OCI-LY7 (cell line): ENCODE results near the gene DNAH8. TPM values are rescaled to one million over a fixed set of nuclear protein-coding genes. Genes with fewer than 3 reads are reported as not detected.

Experiments used
- BruUV-seq: library from RNA; stranded (reverse); fragments of 400-500 nt; replicated peaks from 2 replicates; lab custom pipeline; 2021; lab: Mats Ljungman, UMichigan
- CTCF ChIA-PET: fragments of 300-600 bp; sonication (Branson Sonifier 250); formaldehyde crosslinking; loops from one replicate; lab custom pipeline; 2022; ENCODE audit warnings: antibody characterized with exemption; ENCODE audit not compliant: unreplicated experiment; lab: Charles Lee
- POLR2A ChIA-PET: fragments of 300-600 bp; sonication (Branson Sonifier 250); formaldehyde crosslinking; loops from one replicate; lab custom pipeline; 2022; ENCODE audit warnings: antibody characterized with exemption; lab: Charles Lee
- DNase-seq: peaks from one replicate; pipeline ENCODE4 v3.0.0-alpha.2; 2015; ENCODE audit warnings: low spot score
- H2AFZ ChIP-seq: fragments of 200-600 bp; sonication (generic), shearing (Covaris generic); 2 replicates; pipeline ENCODE4 v1.6.1; 2014; ENCODE audit warnings: mild to moderate bottlenecking, antibody characterized with exemption, low read length, moderate library complexity
- H3K27ac ChIP-seq: fragments of 200-600 bp; sonication (generic); 2 replicates; pipeline ENCODE4 v1.5.1; 2014; ENCODE audit warnings: mixed run types, low read depth, mild to moderate bottlenecking, moderate library complexity, low read length, inconsistent platforms; ENCODE audit not compliant: poor library complexity, severe bottlenecking
- H3K36me3 ChIP-seq: fragments of 200-600 bp; sonication (generic); 2 replicates; pipeline ENCODE4 v1.6.1; 2014; ENCODE audit warnings: mild to moderate bottlenecking, antibody characterized with exemption, low read length, moderate library complexity, mixed read lengths; ENCODE audit not compliant: insufficient read depth
- H3K4me1 ChIP-seq: fragments of 200-600 bp; sonication (generic); 2 replicates; pipeline ENCODE4 v1.5.1; 2014; ENCODE audit warnings: mild to moderate bottlenecking, low read length; ENCODE audit not compliant: insufficient read depth, poor library complexity, severe bottlenecking
- H3K4me2 ChIP-seq: fragments of 200-600 bp; sonication (generic); 2 replicates; pipeline ENCODE4 v1.6.1; 2014; ENCODE audit warnings: mild to moderate bottlenecking, low read length
- H3K4me3 ChIP-seq: fragments of 200-600 bp; sonication (generic); 2 replicates; pipeline ENCODE4 v1.5.1; 2014; ENCODE audit warnings: mild to moderate bottlenecking, low read depth, low read length; ENCODE audit not compliant: poor library complexity, severe bottlenecking
- H3K79me2 ChIP-seq: fragments of 200-600 bp; sonication (generic); 2 replicates; pipeline ENCODE4 v1.6.1; 2016; ENCODE audit warnings: low read depth, mild to moderate bottlenecking, low read length, moderate library complexity, mixed read lengths; ENCODE audit not compliant: insufficient read depth
- H3K9me2 ChIP-seq: fragments of 200-600 bp; sonication (generic); 2 replicates; pipeline ENCODE4 v1.6.1; 2016; ENCODE audit warnings: mild to moderate bottlenecking, low read length, mixed read lengths; ENCODE audit not compliant: insufficient read depth
- H3K9me3 ChIP-seq: fragments of 200-600 bp; sonication (generic); 2 replicates; pipeline ENCODE4 v1.6.1; 2014; ENCODE audit warnings: mild to moderate bottlenecking, mixed run types, low read length, mixed read lengths
- H4K20me1 ChIP-seq: fragments of 200-600 bp; sonication (generic); 2 replicates; pipeline ENCODE4 v1.6.1; 2014; ENCODE audit warnings: mild to moderate bottlenecking, antibody characterized with exemption, low read length, moderate library complexity, mixed read lengths; ENCODE audit not compliant: insufficient read depth
- EZH2phosphoT487 ChIP-seq: fragments of 200-600 bp; sonication (generic); IDR thresholded peaks from 2 replicates; pipeline ENCODE4 v1.6.1; 2018; ENCODE audit warnings: low read depth, borderline replicate concordance, mild to moderate bottlenecking, mixed run types, antibody characterized with exemption, low read length, moderate library complexity, mixed read lengths
- intact Hi-C: fragments of 100-400 bp; cut with micrococcal nuclease; formaldehyde crosslinking; loops from one replicate; pipeline ENCODE4 v1.10.0; 2022; ENCODE audit not compliant: unreplicated experiment
- total RNA-seq, 2 experiments: library from RNA; depleted of rRNA in 1 of 2; stranded (reverse); fragments of >200 nt in 1 of 2; shearing (Covaris generic) in 1 of 2; gene quantifications; 2 replicates each; pipeline ENCODE4 v1.2.3, GENCODE V29; 2014 to 2022
- TF ChIP-seq, protein P1 (sequence below): fragments of 200-600 bp; sonication (generic); conservative IDR thresholded peaks from 2 replicates; pipeline ENCODE4 v1.5.1; 2014; ENCODE audit warnings: mild to moderate bottlenecking, antibody characterized with exemption, low read length, moderate library complexity, mixed read lengths

Gene DNAH8
- total RNA-seq, 2 experiments from 2014 or later: not detected

GRCh38 chr6:39077882-39078594 lies 362.9 kb downstream of the DNAH8 start:
- Histone ChIP-seq H3K9me3 (no peaks in the 10 kb centered on the region), H3K4me2 (no peak overlapping the region), H3K4me3 (no peak overlapping the region), H3K36me3 (no peaks in the 10 kb centered on the region), H3K9me2 (no peaks in the 10 kb centered on the region), H4K20me1 (no peaks in the 10 kb centered on the region), H3K4me1 (no peaks in the 10 kb centered on the region), H3K79me2 (no peaks in the 10 kb centered on the region), H2AFZ (no peak overlapping the region), H3K27ac (no peak overlapping the region)
- ChIA-PET POLR2A (no interaction called here), CTCF (no interaction called here)
- TF ChIP-seq, protein P1, sequence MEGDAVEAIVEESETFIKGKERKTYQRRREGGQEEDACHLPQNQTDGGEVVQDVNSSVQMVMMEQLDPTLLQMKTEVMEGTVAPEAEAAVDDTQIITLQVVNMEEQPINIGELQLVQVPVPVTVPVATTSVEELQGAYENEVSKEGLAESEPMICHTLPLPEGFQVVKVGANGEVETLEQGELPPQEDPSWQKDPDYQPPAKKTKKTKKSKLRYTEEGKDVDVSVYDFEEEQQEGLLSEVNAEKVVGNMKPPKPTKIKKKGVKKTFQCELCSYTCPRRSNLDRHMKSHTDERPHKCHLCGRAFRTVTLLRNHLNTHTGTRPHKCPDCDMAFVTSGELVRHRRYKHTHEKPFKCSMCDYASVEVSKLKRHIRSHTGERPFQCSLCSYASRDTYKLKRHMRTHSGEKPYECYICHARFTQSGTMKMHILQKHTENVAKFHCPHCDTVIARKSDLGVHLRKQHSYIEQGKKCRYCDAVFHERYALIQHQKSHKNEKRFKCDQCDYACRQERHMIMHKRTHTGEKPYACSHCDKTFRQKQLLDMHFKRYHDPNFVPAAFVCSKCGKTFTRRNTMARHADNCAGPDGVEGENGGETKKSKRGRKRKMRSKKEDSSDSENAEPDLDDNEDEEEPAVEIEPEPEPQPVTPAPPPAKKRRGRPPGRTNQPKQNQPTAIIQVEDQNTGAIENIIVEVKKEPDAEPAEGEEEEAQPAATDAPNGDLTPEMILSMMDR: no peak
- no TSS peak for BruUV-seq
- DNase-seq: no peak
- intact Hi-C loops: no loop called here

GRCh38 chr6:39078695-39079094 lies 363.6 kb downstream of the DNAH8 start:
- no peaks in the 10 kb centered on the region for H3K79me2 ChIP-seq
- no peaks in the 10 kb centered on the region for H4K20me1 ChIP-seq
- TF ChIP-seq, protein P1: no peak
- no peak for TF ChIP-seq EZH2phosphoT487
- no peaks in the 10 kb centered on the region for H3K9me3 ChIP-seq
- H3K36me3 ChIP-seq: no peaks in the 10 kb centered on the region
- H3K4me2 ChIP-seq: no peak overlapping the region
- no peak for DNase-seq
- H3K4me3 ChIP-seq: no peak overlapping the region
- POLR2A ChIA-PET: no interaction called here
- no TSS peak for BruUV-seq
- no peak overlapping the region for H3K27ac ChIP-seq
- CTCF ChIA-PET: no interaction called here
- H2AFZ ChIP-seq: no peak overlapping the region
- intact Hi-C loops: no loop called here
- no peaks in the 10 kb centered on the region for H3K9me2 ChIP-seq
- H3K4me1 ChIP-seq: no peaks in the 10 kb centered on the region

DNA sequence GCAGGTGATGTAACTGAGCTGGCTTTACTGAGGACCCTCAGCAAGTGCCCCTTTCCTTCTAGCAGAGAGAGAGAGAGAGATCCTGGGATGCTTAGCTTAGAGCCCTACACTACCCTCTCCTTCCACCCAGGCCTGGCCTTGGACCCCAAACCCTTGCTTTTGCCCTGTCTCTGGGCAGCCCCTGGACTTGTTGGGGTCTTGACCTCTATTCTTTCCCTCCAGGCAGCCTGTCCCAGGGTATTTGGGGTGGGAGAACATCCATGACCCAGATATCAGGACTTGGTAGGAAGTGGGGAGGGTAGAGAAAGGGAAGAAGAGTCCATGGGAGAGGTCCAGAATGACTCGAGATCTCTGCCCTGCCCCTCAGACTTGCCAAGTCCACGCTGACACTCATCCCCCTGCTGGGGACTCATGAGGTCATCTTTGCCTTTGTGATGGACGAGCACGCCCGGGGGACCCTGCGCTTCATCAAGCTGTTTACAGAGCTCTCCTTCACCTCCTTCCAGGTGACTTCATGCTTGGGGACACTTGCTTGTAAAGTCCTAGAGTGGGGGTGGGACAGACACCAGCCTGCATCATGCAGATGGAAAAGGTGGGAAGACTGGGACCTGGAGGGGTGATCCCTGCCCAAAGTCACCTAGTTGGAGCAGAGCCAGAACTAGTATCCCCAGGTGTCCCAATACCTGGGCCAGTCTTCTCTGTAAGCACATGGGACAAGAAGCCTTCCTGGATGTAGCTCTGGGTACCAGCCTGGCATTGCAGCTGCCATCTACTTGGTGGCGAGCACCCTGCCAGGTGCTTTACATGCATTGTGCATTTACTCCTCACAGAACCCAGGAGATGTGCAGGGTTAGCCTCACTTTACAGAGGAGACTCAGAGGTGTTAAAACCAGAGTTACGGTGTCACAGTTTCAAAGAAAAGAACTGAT lies 364.4 kb downstream of the DNAH8 start:
- Histone ChIP-seq H3K79me2 (no peaks in the 10 kb centered on the region), H2AFZ (no peak overlapping the region), H3K27ac (no peak overlapping the region), H3K9me2 (no peaks in the 10 kb centered on the region), H3K4me2 (no peak overlapping the region), H3K4me1 (no peaks in the 10 kb centered on the region), H3K36me3 (no peaks in the 10 kb centered on the region), H3K9me3 (no peaks in the 10 kb centered on the region), H3K4me3 (no peak overlapping the region), H4K20me1 (no peaks in the 10 kb centered on the region)
- ChIA-PET POLR2A (no interaction called here), CTCF (no interaction called here)
- intact Hi-C loops: no loop called here
- no peak for DNase-seq
- TF ChIP-seq EZH2phosphoT487: no peak
- TF ChIP-seq, protein P1: no peak
- no TSS peak for BruUV-seq
